GM10248 (cell line): Measurements from ENCODE around the gene GLMN.
A peak's percentile ranks its signal among the peaks of the same experiment; 100 is the strongest.
"Not testable (repeated sequence)": the region's sequence is repeated elsewhere in the genome, so short reads cannot be mapped to it uniquely, and the experiment has no call there.

ENCODE experiments used
- CTCF ChIA-PET: fragments of 300-600 bp; sonication (Branson Sonifier 250); formaldehyde crosslinking; extraction: SDS; loops from one replicate; lab custom pipeline; 2021; ENCODE audit warnings: antibody characterized with exemption; lab: Yijun Ruan, JAX
- POLR2A ChIA-PET: fragments of 350-650 bp; sonication (Branson Sonifier 250); formaldehyde crosslinking; extraction: SDS; loops from one replicate; lab custom pipeline; 2020; ENCODE audit warnings: antibody characterized with exemption; lab: Yijun Ruan, JAX
- DNase-seq: peaks from one replicate; pipeline ENCODE4 v3.0.0; 2012; ENCODE audit errors: extremely low spot score
- TF ChIP-seq, protein P1 (sequence below): IDR thresholded peaks from 2 replicates; pipeline ENCODE4 v1.5.1; 2012; ENCODE audit warnings: mild to moderate bottlenecking, low read depth; ENCODE audit errors: extremely low read depth, missing control alignments, control extremely low read depth

GLMN gene

DNA sequence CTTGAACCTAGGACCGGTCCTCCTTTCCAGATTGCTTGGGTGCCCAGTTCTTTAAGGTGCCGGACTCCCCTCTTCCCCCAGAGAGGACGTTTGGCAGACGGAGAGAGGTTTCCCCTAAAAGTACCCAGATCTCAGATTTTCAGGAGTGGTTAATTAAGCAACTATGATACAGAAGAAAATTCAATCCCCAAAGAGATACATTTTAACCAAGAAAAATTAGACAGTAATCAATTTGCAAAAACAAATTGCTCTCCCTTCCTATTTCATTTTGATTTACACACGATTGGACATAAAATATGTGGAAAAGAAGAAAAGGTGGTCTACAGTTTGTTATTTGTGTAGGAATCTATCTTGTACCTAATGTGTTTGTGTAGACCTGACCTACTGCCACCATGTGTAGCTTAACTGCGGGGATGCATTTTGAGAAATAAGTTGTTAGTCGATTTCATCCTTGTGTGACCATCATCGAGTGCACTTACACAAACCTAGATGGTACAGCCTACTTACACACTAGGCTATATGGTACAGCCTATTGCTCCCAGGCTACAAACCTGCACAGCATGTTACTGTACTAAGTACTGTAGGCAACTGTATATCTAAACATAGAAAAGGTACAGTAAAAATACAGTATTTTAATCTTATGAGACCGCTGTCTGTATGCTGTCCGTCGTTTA is 827 bp upstream of the GLMN start:
- ChIA-PET POLR2A (interaction anchor here (0.7 kb wide), 1 partner anchor 269 kb away, joined by 3 read pairs; no protein-coding TSS in a partner anchor), CTCF (interaction anchor here (1.5 to 2.6 kb wide), 3 partner anchors 9 to 186 kb away, joined by 4 to 15 read pairs (median 8); no protein-coding TSS in a partner anchor)
- TF ChIP-seq, protein P1, sequence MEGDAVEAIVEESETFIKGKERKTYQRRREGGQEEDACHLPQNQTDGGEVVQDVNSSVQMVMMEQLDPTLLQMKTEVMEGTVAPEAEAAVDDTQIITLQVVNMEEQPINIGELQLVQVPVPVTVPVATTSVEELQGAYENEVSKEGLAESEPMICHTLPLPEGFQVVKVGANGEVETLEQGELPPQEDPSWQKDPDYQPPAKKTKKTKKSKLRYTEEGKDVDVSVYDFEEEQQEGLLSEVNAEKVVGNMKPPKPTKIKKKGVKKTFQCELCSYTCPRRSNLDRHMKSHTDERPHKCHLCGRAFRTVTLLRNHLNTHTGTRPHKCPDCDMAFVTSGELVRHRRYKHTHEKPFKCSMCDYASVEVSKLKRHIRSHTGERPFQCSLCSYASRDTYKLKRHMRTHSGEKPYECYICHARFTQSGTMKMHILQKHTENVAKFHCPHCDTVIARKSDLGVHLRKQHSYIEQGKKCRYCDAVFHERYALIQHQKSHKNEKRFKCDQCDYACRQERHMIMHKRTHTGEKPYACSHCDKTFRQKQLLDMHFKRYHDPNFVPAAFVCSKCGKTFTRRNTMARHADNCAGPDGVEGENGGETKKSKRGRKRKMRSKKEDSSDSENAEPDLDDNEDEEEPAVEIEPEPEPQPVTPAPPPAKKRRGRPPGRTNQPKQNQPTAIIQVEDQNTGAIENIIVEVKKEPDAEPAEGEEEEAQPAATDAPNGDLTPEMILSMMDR = no peak
- DNase-seq = no peak

DNA sequence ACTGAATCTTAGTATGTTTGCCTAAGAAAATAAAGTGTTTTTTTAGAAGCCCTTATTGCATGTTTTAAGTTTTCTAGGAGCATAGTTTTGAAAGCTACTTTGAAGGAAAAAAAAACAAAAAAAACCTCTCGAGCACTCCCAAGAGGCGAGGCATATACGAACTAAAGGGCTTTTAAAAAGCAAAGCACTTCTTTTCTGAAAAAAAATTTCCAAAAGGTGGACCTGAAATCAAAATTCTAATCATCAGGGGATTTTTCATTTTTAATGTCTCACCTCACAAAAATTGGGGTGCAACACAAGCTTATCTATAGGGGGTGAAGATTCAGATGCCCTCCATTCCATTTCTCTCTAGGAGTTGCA is 594 bp downstream of the GLMN start:
- POLR2A ChIA-PET = no interaction called here
- TF ChIP-seq, protein P1 = no peak
- CTCF ChIA-PET = interaction anchor here (2.5 kb wide), 1 partner anchor 10 kb away, joined by 8 read pairs; no protein-coding TSS in a partner anchor
- DNase-seq = no peak

DNA sequence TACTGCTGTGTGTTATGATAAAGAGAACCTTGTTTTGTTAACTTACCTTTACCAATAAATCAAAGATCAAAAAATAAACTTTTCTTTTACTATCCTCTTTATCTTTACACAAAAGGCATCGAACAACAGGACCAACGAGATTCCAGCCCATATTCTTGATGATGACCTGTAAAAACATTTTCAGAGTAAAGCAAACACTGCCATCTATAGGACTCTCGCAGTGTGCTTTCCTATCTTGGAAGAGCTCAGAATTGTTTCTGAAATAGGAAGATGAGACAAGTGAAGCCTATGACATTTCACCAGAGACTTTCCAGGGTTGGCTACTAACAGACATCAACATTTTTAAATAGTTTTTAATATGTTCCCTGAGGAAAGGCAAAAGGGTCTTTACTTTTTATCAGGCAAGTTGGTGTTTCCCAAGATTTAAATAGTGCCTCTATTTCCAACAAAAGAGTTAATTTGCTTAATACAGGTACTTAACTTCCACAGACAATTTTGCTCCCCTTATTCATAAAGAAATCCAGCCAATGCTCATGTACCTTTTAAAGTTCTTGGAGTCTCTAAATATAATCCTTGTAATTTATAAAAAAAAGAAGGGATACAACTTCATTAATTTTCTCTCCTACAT is 7.3 kb downstream of the GLMN start:
- TF ChIP-seq, protein P1 = peak; percentile 71
- POLR2A ChIA-PET = no interaction called here
- no peak for DNase-seq
- CTCF ChIA-PET = interaction anchor here (0.6 to 2.1 kb wide), 15 partner anchors 10 to 1008 kb away, joined by 3 to 10 read pairs (median 3); no protein-coding TSS in a partner anchor

DNA sequence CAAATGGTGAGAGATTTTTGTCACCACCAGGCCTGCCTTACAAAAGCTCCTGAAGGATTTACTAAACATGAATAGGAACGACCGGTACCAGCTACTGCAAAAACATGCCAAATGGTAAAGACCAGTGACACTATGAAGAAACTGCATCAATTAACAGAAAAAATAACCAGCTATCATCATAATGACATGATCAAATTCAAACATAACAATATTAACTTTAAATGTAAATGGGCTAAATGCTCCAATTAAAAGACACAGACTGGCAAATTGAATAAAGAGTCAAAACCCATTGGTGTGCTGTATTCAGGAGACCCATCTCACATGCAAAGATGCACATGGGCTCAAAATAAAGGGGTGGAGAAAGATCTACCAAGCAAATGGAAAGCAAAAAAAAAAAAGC is 17.4 kb downstream of the GLMN start:
- CTCF ChIA-PET = interaction anchor here (0.7 to 2.0 kb wide), 3 partner anchors 9 to 15 kb away, joined by 3 to 7 read pairs (median 3); no protein-coding TSS in a partner anchor
- DNase-seq, POLR2A ChIA-PET: not testable (repeated sequence)

DNA sequence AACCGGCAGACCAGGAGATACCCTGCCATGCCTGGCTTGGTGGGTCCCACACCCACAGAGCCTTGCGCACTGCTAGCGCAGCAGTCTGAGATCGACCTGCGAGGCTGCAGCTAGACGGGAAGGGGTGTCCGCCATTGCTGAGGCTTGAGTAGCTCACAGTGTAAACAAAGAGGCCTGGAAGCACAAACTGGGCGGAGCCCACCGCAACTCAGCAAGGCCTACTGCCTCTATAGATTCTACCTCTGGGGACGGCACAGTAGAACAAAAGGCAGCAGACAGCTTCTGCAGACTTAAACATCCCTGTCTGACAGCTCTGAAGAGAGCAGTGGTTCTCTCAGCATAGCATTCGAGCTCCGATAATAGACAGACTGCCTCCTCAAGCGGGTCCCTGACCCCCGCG is 19.0 kb downstream of the GLMN start:
- POLR2A ChIA-PET, DNase-seq: not testable (repeated sequence)
- CTCF ChIA-PET = interaction anchor here (2.1 kb wide), 1 partner anchor 11 kb away, joined by 7 read pairs; no protein-coding TSS in a partner anchor

DNA sequence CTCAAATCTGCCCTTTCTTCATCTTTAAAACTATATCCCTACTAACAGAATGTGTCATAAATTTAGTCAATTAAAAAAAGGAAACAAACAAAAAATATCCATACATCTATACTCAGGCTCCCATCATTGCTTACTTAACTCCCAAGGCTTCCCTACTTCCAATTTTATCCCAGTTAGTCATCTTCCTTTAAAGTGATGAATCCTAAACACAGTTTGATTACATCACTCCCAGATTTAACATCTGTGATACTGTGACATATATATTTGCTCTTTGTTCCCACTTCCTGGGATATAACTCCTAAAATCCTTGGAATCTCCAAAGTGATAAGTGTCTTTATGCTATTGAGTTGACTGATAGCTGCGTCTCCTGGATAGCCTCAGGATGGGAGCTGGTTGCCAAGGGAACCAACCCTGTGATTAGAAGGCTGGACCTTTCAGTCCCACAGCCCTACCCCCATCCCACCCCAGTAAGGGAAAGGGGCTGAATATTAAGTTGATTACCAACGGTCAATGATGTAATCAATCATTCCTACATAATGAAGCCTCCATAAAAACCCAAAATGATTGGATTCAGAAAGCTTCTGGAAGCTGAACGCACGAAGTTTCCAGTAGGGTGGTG is 21.6 kb downstream of the GLMN start:
- DNase-seq = no peak
- TF ChIP-seq, protein P1 = no peak
- ChIA-PET CTCF (no interaction called here), POLR2A (no interaction called here)

DNA sequence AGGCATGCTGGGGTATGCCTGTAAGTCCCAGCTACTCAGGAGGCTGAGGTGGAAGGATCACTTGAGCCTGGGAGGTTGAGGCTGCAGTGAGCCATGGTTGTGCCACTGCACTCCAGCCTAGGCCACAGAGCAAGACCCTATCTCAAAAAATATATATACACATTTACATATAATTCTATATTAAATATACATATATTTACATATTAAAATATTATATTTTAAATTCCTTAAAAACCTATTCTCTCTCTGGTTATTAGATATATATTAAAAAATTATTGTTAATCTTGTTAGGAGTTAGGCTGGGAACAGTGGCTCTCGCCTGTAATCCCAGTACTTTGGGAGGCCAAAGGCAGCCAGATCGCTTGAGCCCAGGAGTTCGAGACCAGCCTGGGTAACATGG is 22.7 kb downstream of the GLMN start:
- DNase-seq = no peak
- TF ChIP-seq, protein P1 = no peak
- ChIA-PET CTCF (no interaction called here), POLR2A (no interaction called here)
